Muscle of back (tissue), 11 donors: ENCODE data around the gene GLRA1. TPM values are rescaled to one million over a fixed set of nuclear protein-coding genes. Genes with fewer than 3 reads are reported as not detected.
"Not testable (repeated sequence)": the region's sequence is repeated elsewhere in the genome, so short reads cannot be mapped to it uniquely, and the experiment has no call there.

Source experiments
- DNase-seq, 3 donors: peaks; one replicate each; pipeline versions ENCODE4 v3.0.0 to v3.0.0-alpha.2; 2013
- polyA plus RNA-seq, 10 donors: library from polyadenylated mRNA; unstranded; fragments of 120-200 nt; gene quantifications; one replicate each; pipeline ENCODE4 v1.2.1, GENCODE V29; 2013; ENCODE audit not compliant: insufficient read length in 10 of 10

Gene GLRA1
- polyA plus RNA-seq, 10 donors: 0.07 to 0.14 TPM; not detected in 8

DNA sequence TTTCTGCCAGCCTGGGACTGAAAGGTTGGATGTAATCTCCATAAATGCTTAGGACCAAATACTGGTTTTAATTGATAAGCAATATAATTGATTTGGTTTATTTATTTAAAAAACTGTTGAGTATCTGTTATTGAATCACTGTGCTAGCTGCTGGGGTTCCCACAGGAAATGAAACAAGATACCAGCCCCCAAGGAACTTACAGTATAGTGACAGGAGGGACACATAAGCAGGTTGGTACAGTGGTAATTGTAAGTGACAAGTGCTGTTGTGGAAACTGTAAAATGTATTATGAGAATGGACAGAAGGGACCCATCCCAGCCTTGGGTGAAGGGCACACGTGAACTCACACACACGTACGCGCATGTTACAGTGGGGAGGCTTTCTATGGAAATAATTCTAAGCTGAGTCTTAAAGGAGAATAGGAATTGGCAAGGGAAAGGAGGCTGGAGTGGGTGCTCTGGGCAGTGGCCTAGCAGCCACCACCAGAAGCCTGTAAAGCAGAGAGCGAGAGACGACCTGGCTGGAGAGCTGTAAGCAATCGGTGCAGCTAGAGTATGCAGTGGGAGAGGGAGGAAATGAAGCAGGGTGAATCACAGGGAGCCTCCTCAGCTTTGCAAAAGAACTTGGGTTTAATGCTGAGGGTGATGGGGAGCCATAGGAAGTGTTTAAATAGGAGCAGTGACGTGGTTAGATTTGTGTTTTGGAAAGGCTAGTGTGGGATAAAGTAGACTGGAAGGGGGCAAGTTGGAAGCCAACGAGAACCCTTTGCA lies 39.3 kb downstream of the GLRA1 start:
- no peak for DNase-seq

DNA sequence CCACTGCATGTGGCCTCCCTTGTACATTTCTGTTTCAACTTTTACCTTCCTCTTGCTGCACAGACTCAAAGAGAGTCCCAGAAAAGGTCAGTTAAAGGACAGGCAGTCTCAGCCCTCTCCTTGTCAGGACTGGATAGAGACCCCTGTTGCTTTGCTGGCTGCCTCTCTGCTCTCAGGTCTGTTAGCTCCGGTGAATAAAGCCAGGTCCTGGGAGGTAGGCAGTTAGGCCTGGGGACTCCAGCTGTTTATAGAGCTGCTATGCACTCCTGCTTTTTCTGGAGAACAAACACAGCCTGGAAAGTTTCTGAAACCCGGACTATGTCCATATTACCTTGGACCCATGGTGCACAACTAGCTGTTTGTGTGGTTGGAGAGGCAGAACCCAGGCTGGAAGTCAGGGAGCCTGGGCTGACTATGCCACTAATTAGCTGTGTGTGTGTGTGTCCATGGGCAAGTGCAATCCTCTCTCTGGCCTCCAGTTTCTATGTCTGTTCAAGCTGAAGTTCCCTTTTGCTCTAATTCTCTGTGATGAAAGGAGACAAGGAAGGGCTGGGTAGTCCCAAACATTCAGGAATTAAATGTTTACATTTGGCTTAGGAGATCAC lies 42.9 kb downstream of the GLRA1 start:
- DNase-seq: no peak

DNA sequence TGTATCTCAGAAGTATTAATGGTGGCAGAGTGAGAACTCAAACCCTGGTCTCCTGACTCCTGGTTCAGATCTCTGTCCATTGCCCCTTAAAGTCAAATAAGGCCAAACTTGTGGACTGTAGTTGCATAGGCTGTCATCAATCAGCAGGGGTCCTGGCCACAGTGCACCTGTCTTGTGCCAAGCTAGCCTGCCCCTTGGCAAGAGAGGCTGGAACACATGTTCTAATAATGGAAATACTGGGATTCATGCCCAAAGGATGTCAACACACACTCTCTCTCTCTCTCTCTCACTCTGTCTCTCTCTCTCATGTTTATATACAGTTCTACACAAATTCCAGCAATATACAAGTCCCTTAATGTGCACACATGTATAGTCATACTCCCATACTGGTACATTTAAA lies 44.3 kb downstream of the GLRA1 start:
- DNase-seq: peak; percentile 29 to 44 (median 42)

DNA sequence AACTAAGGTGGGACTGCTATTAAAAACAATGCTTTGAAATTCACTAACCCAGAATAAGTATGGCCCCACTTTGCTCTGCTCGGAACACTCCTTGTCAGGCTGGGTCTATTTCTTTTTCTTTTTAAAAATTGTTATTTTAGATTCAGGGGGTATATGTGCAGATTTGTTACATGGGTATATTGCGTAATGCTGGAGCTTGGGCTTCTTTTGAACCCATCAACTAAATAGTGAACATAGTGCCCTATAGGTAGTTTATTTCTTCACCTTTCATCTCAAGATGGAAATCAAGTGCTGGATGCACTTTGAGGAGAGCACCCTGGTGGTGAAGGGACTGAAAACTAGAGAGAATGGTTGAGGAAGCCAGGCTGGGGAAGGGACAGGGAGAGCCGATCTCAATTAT lies 51.0 kb downstream of the GLRA1 start:
- no peak for DNase-seq

DNA sequence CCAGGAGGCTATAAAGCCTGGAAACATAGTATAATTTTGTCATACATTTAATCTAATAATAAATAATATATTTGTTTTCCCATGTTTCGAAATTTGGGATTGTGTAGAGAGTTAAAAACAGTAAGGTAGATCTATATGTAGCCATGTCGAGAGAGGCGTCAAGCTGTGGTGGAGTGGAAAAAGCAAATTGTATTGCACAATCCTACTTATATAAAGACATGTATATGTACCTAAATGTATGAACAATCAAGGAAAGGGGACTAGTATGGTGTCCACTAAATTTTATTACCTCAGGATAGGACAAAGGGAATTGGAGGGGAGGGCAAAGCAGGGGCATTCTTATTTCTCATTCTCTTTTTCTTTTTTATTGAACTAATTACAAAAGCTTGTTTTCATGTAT lies 52.0 kb downstream of the GLRA1 start:
- DNase-seq: no peak

DNA sequence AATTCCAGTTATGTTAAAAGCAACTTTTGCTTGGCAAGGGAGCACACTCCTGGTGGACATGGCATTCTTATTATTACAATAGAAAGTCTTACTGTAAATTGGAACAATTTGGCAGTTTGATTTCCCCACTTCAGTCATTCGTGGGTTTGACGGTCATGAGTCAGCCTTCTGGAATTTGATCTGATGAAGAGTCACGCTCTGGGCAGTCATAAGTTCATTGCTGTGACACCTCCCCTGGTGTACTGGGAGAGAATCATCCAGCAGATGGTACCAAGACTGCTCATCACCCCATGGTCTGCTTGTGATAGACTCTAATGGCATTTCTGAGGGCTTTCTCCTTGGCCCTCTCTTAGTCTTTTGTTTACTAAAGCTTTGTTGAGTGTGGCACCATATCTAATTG lies 53.8 kb downstream of the GLRA1 start:
- peak in 1 of 3 donors; percentile 10 for DNase-seq

DNA sequence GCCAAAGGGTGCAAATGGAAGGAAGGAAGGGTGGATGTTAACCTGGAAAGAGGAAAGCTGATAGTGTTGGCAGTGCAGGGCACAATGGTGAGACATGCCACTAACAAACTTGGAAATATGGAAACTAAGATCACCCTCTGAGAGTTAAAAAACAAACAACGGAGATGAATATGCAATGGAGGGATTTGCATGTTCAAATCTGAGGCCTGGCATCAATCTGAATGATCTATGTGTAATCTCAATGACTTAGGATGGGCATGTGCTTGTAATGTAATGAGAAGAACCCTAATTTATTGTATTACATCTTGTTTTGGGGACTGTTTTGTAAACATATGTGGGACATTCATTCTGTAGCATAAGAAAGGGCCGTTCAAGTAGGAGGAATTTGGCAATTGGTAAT lies 54.4 kb downstream of the GLRA1 start:
- DNase-seq: no peak

DNA sequence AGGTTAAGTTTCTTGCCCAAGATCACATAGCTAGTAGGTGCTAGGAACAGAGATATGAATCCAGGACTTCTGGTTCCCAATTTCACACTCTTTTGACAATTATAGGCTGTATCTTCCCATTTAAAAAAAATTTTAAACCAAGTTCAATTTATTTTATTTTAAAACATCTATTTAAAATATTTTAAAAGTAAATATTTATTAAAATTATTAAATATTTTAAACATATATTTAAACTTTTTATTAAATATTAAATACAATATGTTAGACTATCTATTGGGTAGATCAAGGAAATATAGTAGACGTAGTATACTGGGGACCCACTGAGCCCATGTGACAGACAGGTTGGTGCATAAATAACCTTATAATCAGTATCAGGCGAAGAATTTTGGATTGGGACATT lies 54.8 kb downstream of the GLRA1 start:
- DNase-seq: no peak

DNA sequence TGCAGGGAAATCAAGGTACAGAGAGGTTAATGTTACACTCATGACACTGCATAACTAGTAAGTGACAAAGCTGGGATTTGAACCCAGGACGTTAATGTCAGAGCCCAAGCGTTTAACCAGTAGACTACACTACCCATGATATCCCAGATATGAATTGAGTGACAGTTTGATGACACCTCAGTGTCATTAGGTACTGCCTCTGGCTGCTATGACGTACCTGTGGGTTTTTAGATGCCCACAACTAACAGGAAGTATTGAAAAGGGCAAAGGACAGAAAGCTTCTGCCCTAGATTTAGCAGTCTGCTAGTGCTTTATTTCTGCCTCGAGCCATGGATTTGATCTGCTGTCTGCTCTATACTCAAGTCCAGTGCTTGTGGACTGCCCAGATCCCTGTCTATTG lies 56.2 kb downstream of the GLRA1 start:
- no peak for DNase-seq

DNA sequence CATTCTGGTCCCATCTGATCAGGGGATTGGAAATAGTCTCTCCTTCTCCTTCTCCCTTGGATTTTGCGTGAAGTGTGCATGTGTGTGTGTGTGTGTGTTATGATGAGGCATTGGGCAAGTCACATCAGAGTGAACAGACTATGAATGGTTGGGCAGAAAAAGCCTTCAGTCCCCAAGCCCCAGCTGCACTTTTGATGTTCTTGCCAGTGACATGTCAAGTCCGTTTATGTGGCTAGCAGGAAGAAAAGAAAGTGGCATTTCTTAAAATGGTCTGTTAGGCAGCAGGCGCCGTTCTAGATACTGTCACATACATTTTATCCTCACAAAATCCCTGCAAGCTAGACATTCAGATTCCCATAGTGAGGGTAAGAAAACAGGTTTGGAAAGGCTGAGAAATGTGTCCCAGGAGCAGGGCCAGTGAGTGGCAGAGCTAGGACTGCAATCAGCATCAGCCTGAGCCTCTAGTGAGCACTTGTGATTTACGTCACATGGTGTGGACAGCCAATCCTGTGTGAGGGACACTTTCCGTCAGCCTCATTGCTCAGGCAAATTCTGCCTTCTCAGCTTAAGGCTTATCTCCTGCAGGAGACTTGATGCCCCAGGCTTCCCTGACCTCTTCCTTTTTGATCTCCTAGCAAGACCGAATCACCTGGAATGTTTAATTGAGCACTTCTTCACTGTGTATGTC lies 60.4 kb downstream of the GLRA1 start:
- no peak for DNase-seq

DNA sequence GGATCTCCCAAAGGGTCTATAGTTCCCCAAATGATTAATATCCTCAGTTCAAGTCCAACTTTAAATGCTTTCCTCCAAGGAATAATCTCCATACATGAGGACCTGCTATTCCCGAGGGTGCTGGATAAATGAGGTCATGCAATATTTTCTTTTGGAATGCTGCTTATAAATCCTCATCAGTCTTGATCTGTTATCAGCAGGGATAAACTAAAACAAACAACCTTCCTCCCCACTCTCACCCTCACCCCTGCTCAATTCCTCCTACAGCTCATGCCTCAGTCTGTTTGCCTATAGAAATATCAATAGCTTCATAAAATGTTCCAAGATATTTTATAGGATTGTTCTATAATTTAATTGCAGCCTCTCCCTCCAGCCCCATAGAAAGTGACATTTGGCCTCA lies 61.1 kb downstream of the GLRA1 start:
- DNase-seq: no peak

DNA sequence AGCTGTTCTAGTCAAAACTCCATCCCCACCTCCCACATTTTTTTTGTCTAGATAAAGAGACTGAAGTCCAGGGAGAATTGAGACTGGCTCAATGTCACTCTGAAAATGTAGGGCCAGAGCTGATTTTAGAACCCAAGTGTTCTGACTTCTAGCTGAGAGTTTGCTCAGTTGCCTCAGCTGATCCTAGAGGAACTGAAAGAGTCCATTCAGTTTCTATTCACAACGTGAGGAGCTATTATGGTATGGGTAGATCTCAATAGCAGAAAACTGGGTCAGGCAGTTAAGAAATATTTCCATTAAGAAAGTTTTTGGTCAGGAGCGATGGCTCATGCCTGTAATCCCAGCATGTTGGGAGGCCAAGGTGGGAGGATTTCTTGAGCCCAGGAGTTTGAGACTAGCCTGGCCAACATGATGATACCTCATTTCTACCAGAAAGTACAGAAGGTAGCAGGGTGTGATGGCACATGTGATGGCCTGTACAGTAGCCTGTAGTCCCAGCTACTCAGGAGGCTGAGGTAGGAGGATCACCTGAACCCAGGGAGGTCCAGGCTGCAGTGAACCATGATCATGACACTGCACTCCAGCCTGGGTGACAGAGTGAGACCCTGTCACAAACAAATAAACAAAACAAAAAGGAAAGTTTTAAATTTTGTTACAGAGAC lies 61.7 kb downstream of the GLRA1 start:
- DNase-seq: no peak

DNA sequence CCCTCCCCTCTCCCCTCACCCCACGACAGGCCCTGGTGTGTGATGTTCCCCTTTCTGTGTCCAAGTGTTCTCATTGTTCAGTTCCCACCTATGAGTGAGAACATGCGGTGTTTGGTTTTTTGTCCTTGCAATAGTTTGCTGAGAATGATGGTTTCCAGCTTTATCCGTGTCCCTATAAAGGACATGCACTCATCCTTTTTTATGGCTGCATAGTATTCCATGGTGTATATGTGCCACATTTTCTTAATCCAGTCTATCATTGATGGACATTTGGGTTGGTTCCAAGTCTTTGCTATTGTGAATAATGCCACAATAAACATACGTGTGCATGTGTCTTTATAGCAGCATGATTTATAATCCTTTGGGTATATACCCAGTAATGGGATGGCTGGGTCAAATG lies 63.8 kb downstream of the GLRA1 start:
- DNase-seq: not testable (repeated sequence)

DNA sequence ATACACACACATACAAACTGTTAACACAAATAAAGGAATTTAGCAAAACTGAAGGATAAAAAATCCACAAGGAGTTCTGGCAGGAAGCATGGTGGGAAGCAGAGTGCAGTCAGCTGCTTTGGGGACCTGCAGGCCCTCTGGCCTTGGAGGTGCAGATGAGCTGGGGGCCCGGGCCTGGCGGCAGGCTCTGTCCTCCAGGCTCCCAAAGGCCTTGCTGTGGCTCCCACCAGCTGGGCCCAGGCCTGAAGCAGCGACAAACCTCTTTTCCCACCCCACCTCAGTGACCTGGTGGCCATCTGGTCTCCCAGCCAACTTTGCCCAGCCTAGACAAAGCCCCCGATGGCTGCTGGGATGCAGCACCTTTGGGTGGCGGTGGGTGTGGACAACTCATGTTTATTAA lies 67.8 kb downstream of the GLRA1 start:
- DNase-seq: no peak

DNA sequence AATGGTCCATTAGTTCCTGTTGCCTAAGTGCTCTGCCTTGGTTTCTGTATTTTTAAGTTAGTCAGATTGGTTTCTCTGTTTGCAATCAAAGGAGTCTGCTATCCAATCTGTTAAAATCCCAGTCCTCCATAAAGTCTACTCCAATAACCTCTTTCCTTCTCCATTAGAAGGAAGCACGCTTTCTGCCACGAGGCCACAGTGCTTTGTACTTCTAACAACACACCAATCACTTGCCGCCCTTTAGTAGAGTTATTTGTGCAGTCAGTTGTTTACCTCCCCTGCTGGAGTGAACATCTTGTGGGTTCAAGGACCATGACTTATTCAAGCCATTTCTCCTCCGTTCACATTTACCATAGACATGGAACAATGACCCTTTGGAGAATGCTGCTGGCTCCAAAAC lies 69.0 kb downstream of the GLRA1 start:
- no peak for DNase-seq

DNA sequence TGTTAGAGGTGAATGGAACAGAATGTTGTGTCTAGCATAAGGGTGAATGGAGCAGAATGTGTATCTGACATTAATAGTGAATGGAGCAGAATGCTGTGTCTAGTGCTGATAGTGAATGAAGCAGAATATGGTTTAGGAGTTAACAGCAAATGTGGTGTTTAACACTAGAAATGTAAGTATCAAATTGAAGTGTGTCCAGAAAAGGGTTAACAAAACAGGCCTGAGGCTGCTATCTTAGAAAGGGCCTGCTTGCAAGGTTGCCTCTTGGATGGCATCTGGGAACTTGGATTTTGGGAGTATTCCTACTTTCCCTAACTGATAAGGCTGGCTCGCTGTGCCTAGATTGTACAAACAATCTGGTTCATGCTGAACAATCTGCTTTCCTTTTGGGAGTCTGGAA lies 76.8 kb downstream of the GLRA1 start:
- no peak for DNase-seq

DNA sequence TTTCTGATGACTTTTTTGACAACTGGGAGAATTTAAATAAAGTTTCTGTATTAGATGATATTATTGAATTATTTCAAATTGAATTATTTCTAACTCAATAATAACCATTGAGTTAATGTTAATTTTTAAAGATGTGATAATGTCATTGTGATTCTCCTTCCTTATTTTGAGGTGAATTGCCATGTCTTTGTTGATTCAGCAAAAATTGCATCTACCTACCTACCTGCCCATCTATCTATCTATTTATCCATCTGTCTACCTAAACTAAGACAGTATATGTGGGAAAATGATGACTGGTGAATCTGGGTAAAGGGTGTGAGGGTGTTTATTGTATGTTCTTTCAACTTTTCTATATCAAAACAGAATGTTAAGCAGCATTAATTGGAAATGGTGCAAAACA lies 77.9 kb downstream of the GLRA1 start:
- no peak for DNase-seq

DNA sequence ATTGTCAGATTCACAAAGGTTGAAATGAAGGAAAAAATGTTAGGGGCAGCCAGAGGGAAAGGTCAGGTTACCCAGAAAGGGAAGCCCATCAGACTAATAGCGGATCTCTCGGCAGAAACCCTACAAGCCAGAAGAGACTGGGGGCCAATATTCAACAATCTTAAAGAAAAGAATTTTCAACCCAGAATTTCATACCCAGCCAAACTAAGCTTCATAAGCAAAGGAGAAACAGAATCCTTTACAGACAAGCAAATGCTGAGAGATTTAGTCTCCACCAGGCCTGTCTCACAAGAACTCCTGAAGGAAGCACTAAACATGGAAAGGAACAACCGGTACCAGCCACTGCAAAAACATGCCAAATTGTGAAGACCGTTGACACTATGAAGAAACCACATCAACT lies 91.8 kb downstream of the GLRA1 start:
- not testable (repeated sequence) for DNase-seq

DNA sequence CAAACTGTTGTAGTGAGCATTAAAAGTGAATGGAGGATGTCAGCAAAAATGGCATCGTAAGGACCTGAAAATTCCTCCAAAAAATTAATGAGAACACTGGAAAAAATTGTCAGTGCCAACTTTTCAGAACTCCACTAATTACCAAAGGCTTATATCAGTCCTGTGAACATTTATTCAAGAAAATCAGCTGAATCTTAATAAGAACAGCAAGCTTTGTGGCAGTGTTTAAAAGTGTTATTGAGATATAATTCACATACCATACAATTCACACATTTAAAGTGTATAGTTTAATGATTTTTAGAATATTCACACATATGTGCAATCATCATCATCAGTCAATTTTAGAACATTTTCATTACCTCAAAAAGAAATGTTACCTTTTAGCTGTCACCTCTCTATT lies 95.3 kb downstream of the GLRA1 start:
- no peak for DNase-seq

DNA sequence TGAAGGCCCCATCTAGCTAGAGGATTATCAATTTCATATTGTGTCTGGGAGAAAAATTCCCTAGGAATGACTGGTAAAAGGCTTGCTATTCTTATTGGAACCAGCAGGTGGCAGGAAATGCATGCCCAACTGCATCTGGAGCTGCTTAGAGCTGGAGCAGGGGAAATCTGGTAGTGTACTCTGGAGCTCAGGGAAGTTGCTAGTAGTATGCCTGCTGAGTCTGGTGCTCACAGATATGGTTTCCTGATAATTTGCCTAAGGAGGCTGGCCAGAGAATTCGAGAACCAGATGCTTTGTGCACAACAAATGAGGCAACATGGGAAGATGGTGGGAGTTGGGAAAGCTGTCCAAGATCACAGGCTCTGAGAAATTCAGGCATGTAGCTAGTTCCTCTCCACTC lies 99.2 kb downstream of the GLRA1 start:
- peak; percentile 64 to 88 (median 79) for DNase-seq

DNA sequence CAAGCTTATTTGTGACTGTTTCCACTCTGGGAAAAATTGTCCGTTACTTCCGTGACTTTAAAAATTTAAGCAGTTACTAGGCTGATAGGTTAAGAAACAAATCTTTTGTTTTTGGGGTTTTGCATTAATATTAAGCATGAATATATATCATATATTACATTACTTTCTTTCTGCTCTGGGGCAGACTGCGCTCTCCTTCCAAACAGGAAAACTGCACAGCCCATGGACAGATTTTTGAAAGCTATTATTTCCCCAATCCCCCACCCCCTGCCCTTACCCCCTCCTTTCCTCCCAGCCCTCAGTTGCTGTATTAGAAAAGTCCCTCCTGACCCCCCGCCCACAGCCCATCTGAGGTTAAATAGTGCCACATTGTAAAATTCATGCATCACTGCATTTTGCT lies 102.5 kb downstream of the GLRA1 start:
- DNase-seq: no peak

DNA sequence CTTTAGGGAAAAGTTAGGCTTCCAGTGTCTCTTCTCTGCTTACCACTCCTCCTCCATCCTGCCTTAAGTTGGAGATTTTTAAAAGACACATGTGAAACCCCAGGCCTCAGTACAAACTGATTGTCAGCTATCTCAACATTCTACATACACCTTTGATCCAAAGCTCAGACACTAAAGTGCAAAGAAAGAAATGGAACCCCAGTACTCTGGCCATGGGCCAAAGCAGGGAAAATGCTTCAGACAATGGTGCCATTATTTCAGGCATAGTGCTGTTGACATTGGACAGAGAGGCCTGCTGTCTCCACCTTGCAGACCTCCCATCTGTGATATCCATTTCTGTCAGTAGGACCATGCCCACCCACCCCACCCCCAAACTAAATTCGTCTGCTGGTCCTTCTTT lies 103.7 kb downstream of the GLRA1 start:
- DNase-seq: no peak

DNA sequence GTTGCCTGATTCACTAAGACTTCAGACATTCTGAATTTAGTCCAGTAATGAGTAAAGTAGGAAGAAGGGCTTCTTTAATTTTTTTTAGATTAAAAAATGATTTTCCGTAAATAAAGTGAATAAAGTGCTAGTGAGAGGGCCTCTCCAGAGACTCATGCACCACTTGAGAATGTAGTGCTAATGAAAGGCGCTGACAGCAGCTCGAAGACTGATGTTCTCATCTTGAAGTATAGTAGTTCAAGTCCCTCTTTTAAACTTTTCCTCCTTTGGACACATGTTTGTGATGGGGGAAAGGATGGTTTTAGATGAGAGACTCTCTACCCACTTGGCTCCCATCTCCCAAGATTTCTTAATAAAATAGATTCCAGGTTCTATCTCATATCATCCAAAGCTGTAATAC lies 104.4 kb downstream of the GLRA1 start:
- DNase-seq: no peak
